NCI-H82 (cell line): ENCODE data around the gene DKK2.

Source experiments
- DNase-seq: peaks from one replicate; lab custom pipeline; 2025; lab: John Stamatoyannopoulos, UW

The DKK2 gene

DNA sequence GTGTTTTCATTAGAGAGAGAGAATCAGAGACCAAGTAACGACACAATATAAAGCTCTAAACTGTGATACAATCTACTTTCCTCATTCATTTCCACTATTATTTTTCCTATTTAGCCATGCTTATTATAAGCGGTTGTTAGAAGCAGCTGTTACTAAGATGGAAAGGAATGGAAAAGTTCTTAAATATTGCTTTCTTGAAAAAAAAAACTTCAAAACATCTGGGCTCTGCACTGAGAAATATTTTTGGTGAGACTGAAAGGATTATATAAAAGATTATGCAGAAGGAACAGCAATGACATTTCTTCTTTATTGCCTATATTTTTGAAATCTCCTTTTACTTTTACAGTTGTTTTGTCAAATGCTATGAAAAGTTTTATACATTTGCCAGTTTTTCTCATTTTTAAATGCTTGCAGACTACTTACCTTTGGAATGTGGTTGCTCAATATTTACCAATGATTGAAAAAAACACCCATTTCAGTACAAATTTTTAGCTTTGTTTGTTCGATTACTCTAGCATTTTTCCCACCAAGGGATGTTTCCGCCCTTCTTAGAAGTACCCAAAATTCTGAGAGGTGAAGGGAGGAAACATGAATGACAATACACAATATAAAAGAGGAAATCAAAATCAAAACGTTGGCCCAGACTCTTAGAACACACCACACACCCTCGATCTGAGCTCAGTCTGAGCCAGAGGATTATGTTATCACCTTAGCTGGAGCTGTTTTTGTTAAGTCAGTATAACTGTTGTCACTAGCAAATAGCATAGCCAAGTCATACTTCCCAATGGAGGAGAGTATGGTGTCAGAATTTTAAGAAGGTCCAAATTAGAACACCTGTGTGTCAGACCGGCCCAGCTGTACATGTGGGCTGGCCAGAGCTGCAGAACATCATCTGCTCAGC is 18.4 kb downstream of the DKK2 start:
- DNase-seq = no peak

DNA sequence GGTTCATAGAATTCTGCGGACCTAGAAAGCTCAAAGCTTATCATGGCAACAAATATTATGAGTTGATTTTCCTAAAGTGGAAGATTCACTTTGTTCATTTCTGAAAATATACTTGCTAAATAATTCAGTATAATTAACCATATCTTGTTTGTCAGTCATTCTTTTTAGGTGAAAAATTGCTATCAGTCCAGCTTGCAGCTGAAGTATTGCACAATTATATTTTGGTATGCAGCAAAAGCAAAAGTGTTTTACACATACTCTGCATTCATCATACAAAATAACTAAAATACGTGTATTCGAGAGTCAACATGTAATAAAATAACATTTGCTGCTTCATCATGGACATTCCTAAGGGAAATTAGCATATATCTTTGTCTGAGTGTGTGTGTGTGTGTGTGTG is 24.8 kb downstream of the DKK2 start:
- no peak for DNase-seq

DNA sequence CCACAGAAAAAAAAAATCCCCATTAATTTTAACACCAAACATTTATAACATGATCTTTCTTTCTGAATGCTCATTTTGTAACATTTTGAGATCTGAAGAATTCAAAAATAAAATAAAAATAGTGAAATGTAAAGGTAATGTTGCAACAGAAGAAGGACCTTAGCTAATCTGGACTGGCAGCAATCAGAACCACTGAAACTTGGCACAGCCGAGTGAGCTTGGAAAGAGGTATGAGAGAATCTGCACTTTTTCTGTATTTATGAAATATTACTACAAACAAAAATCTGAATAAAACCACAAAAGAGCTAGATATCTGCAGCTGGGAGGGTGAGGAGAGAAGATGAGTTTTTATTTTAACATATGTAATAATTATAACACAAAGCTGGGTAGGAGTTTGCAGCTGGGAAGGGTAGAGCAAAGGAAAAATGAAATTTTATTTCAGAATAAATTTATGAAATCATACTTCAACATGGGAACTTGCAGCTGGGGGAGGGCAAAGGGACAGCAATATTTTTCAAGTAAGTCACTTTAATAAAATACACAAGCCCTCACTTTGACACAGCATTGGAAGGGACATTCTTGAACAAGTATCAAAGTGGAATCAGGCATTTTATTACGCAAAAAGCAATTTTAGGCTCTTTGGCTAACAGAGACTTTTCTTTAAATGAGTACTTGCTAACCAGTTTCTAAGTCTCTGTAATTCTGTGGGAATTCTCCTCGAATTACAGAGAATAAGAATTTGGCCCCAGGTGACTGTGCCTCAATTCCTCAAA is 26.7 kb downstream of the DKK2 start:
- no peak for DNase-seq

DNA sequence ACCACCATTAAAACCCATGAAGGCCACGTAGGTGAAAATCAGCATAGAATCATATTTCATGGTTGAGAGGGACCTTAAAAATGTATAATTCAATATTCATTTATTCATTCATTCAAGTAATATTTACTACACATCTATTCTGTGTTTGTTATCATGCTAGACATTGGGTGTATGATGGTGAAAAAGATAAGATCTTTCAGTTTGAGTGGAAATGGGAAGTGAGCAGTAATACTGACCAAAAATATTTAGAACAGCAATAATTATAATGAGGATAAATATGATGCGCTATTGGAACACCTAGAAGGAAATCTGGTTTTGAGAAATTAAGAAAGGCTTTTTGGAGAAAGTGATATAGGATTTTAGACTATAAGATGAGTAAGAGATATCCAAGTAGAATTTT is 28.0 kb downstream of the DKK2 start:
- no peak for DNase-seq

DNA sequence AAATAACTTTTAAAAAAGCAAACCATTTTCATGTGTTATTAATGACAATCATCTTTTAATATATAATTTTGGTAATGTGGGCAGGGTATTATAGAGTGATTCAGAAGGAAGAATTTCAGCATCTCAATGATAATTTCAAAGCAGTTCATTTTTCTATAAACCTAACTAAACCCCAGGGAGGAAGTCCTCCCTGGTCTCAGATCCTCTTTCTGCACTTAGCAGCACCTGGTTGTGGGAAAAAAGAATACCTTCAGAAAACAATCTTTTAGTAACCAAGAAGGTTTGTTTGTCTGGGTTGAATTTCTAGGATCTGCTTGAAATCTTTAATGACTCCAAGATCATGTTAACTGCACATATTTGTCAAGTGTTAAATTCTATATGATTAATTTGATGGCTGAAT is 29.9 kb downstream of the DKK2 start:
- DNase-seq = no peak

DNA sequence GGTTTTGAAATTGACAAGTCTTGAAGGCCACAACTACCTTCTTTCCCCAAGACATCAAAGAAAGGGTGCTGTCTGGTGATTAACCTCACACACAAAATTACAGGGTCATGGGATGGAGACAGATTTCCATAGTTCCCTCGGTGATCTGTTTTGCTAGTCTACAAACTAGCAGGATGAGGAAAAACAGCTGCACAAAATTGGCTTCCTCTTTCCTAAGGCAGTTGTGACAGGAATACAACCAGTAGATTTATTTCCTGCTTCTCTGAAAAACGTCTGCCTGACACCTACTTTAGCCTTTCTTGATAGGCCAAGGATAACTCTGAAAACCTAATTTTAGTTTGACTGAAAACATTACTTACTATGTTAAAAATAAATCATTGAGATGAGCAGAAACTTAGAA is 39.6 kb downstream of the DKK2 start:
- DNase-seq = no peak

DNA sequence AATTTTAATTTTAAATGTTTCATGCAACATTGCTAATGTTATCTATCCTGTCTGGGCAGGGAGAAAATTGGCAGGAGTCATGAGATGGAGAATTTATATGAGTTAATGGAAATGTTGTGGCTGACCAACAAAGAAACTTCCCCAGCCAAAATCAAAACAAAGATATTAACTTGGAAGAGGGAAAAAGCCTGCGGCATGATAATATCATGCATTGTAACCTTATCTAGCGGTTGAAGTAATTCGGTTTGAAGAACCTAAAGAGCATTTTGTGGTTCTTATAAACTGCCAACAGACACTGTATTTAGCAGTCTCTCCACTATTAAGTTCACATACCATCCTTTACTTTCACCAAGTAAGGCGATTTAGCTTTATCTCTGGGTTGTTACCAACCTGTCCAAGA is 42.3 kb downstream of the DKK2 start:
- no peak for DNase-seq

DNA sequence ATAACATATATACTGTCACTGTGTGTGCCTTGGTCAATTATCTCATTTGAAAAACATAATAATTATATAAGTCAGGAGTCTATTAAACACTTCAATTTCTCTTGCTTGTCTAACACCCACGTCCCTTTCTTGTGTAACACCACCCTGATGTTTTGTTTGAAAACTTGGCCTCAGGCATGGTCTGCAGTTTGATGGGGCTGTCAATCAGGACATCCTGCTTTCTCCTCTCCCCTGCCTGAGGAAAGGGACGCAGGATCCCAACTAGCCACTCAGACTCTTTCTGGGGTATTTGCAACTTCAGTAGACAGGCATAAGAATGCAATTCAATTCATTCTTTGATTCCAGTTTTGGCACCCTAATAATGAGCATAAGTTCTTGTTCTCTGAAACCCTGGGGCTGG is 48.8 kb downstream of the DKK2 start:
- no peak for DNase-seq

DNA sequence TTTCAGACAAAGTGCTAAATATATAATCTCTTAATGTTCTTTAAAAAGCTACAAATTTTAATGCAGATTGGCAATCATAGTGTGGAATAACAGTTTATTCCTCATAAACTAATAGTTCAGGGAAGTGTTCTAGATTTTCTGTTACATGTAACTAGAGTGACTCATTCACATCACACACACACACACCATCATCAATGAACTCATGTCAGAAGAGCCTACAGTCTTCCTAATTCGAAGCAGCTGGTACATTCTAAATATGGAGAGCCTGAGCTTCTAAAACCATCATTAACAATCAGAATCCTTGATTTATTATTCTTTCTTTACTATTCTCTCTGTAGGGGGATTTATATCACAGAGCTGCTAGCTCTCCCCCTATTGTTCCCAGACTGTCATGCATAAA is 49.6 kb downstream of the DKK2 start:
- peak; percentile 38 for DNase-seq

DNA sequence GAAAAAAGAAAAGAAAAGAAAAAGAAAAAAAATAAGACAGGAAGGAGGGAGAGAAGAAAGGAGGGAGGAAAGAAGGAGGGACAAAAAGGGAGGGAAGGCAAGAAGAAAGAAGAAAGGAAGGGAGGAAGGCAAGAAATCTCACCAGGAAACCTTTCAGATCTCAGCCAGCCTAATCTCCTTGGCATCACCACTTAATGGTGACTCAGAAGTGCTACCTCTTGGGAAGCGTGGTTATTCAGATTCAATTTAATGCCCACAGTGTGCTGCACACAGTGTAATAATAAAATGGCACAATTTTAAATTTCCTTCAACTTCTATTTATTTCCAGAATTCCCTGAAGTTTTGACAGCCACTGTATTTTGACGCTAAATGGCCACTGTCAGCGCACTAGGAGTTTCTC is 50.3 kb downstream of the DKK2 start:
- DNase-seq = no peak

DNA sequence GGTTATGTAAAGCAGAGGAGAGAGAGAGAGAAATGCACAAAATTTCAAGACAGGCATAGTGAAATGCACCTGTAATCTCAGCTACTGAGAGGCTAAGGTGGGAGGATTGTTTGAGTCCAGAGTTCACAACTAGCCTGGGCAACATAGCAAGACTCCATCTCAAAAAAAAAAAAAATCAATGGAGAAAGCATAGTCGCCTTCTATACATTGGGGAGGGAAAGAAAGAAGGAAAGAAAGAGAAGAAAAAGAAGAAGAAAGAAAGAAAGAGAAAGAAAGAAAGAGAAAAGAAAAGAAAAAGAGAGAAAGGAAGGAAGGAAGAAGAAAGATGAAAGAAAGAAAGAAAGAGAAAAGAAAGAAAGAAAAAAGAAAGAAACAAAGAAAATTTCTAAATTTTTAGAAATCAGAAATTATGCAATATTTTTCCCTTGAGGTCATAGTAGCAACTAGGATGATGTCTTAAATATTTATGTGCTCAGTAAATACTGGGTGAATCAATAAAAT is 53.4 kb downstream of the DKK2 start:
- DNase-seq = no peak

DNA sequence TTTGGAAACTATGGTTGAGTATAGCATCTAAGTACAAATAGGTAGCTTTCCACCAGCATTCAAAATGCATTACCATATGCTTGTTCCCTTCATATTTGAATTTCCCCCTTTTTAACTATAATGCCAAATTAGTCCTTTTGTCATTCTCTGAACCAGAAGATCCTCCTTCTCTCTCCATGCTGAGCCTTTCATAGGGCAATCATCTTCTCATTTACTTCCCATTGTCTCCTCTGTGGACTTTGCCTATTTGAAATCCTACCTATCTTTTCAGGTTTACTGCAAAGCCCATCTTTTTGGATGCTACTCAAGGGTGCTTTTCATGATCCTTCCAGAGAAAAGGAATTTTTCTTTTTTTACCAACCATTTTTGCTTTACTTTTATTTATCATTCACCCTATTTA is 54.7 kb downstream of the DKK2 start:
- no peak for DNase-seq

DNA sequence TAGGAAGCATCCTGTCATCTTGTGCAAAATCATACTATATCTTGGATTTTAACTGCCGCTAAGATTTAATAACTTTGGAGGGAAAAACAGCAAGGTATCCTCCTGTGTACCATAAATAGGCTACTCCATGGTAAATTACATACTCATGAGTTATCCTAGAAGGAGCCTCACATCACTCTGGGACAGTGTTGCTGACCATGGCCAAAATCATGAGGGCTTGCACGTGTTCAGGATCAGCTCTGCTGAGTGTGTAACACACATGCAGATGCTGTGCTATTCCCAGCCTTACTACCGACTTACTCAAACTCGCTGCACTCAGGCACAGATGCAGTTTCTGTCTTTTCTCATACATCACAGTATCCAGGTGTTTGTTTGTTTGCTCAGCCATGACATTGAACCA is 56.6 kb downstream of the DKK2 start:
- DNase-seq = no peak

DNA sequence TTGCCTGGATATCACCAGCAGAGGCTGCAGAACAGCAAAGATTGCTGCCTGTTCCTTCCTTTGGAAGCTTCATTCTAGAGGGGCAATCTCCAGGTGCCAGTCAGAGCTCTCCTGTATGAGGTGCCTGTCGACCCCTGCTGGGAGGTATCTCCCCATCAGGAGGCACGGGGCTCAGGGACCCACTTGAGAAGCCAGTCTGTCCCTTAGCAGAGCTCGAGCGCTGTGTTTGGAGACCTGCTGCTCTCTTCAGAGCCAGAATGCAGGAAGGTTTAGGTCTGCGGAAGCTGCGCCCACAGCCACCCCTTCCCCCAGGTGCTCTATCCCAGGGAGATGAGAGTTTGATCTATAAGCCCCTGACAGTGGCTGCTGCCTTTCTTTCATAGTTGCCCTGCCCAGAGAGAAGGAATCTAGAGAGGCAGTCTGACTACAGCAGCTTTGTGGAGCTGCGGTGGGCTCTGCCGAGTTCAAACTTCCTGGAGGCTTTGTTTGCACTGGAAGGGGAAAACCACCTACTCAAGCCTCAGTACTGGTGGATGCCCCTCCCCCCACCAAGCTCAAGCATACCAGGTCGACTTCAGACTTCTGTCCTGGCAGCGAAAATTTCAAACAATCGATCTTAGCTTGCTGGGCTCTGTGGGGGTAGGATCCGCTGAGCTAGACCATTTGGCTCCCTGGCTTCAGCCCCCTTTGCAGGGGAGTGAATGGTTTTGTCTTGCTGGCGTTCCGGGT is 57.9 kb downstream of the DKK2 start:
- no peak for DNase-seq

DNA sequence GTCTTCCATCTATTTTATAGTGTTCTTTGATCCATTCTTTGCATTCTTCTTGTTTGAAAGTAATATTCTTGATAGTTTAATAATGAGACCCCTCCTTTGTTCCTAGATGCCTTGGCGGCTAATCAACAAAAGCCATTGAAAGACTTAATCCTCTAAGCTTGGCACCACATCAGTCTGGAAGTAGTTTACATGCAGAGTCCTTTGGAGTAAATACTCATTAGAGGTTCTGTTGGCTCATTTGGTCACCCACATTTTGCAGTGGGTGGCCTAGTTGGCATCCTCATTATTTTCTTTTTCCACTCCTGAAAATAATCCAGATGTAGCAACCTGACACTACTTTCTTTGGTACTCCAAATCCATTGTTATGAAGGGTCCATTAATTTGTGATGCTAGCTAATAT is 64.5 kb downstream of the DKK2 start:
- DNase-seq = peak; percentile 13

DNA sequence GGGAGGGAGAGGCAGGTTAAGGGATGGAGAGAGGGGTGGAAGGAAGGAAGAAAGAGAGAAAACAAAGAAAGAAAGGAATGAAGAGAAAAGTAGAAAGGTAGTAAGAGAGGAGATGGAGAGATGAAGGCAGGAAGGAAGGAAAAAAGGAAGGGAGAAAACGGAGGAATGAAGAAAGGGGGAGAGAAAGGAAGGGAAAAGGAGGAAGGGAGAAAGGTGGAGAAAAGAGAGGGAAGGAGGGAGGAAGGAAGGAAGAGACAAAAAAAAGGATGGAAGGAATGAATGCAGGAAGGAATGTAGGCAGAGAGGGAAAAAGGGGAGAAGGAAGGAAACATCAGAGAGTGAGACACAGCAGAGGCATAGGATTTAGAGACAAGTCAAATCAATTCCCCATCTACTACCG is 68.2 kb downstream of the DKK2 start:
- DNase-seq = no peak

DNA sequence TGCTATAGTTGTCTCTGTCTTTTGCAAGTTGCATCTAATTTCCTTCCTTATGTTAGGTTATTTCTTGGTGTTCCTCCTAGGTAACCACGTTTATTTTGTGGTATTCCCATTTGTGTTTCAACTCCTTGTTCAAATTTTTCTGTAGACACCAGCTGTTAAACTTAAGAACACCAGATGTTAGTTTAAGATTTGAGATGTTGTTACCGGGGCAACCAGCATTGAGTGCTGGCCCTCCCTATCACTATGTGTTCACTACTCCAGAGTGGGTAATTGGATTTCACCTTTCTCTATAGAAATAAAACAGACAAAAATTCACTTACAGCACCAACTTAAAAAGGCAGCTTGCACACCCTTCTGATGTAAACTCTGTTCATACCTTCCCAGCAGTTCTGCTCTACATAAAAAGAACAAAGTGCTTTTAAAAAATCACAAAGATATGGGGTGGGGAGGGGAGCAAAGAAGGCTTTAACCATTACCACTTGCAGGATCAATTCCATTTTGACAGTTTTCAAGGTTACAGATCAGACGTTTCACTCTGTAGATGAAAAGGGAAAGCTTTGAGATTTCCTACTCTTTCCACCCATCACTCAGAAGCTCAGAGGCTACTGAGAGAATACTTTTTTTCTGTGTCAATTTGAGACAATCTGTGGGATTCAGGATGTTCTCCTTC is 82.9 kb downstream of the DKK2 start:
- DNase-seq = peak; percentile 69

DNA sequence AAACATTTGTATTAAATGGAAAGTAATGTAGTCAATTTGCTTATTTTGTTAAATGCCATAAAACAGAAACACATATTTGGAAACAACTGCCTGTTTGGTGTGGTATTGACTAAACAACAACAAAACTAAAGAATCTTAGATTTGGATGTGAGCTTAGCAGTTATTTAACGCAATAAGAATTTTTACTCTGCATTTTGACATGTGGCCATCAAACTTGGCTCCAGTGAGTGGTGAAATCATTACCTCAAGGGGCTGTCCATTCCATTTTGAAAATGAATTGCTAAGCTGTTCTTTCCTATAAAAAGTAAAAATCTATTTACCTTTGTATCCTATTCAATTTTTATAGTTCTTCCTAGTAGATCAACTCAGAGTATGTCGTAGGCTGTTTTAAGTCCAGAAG is 84.2 kb downstream of the DKK2 start:
- no peak for DNase-seq

DNA sequence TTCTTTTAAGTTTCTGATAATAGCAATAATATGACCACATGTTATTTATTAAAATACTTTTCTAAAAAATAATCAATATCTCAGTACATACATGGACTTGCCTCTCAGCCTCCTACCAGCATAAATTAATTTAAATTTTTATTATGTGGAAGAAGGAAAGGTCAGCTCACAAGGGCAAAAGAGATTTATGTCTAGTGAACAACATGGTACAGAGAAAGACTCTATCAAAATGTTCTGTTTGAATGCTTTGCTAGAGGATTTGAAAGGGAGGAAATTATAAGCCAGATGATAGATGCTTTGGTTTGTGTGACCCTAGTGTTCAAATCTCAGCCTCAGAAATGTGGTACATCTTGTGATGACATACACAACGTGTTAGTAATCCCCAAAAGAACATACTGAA is 94.3 kb downstream of the DKK2 start:
- DNase-seq = no peak

DNA sequence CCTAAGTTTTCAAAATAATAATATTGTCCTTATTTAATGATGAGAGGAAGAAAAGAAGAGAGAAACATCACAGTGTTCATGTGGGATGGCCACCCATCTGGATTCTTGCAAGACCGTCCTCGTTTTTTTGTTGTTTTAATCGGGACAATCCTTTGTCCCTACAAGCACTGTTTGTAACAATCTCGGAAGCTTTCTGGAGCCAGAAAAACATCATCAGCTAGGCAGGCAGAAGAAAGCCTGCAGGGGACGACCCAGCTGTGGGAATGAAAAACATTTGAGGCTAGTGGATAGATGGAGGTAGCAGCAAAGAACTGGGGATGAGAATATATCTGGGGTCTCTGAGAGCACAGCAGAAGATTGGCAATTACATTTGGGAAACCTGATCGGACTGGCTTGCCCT is 105.6 kb downstream of the DKK2 start:
- no peak for DNase-seq

DNA sequence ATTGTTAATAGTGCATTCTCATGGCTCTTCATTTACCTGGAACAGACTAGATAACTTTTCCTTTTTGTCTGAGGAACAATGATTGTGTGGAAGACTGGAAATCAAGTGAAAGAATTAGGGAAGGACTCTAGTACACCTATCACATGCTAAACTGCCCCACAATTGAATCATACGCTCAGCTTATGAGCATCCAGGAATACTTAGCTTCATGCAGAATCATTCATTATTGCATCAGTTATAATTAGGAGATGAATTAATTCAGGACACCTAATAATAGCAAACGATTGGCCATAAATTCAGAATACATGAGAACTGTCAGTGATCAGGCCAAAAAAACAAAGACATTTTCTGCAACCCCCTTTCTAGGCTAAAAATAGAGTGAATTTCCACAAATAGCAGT is 106.9 kb downstream of the DKK2 start:
- no peak for DNase-seq

DNA sequence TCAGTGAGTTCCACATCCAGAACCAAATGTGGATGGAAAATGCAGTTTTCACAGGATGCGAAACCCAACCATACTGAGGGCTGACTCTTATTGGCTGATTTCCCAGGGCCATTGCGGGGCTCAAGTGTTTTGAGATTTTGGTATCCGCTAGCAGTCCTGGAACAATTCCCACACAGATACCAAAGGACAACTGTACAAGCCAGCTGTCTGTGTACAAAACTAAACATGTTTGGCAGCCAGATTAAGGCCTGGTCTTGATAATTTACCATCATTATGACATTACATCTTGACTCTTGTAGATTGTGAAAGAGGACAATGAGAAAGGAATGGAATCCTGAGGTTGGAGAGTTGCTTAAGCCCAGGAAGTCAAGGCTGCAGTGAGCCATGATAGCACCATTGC is 121.9 kb downstream of the DKK2 start:
- DNase-seq = no peak
